NCI-H187 treated with DMSO at 0.1 percent for 48 hours (cell line): Measurements from ENCODE around the gene CACNA1E.

Source experiments
- DNase-seq: peaks from one replicate; lab custom pipeline; 2025; lab: John Stamatoyannopoulos, UW

Gene CACNA1E

DNA sequence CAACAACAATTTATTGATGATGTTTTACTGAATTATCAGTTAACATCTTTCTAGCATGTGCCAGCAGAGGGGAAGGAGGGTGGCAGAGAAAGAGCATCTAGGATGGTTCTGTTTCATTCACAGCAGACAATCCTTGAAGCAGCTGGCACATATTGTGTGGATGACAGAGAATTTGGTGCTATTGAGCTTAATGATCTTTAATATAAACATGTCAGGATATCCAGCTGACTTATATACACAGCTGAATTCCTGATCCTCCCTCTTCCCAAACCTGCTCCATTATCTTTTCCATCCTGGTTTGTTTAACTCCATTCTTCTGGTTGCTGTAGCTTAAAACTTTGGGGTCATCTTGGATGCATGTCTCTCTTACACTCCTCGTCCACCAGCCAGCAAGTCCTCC is 218.6 kb downstream of the CACNA1E start:
- no peak for DNase-seq

- peak; percentile 31 for DNase-seq
Measured at GRCh38 chr1:181704546-181704945, 221.2 kb downstream of the CACNA1E start.

DNA sequence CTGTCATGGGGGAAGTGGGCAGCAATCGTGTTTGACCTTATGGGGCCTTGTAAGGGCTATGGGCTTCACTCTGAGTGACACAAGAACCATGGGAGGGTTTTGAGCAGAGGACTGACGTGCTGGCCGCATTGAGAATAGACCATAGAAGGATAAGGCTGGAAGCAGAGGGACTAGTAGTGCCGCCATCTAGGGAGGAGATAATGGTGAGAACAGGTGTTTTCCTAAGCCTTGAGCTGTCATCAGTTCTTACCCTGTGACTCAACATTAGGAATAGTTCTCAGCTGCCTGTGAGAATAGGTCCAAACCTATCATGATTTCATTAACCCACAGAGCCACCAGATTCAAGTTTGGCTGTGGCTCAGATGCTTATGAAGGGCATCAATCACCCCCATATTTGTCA is 228.5 kb downstream of the CACNA1E start:
- no peak for DNase-seq

DNA sequence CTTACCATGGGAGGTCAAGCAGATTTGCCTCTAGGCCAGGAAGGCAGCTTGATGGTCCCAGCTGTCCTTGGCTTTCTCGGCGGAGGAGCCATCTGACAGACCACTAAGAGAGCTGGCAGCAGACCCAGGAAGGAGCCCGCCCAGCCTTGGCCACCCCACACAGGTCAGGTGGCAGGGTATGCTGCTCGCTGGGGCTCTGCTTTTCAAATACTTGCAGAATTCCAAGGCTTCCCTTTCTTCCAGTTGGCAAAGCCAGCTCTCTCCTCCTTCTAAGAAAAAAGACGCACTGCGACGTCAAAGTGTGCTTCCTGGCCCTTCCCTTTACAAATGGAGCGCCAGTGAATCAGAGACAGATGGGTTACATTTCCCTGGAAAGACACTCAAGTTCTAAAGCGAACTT is 229.4 kb downstream of the CACNA1E start:
- no peak for DNase-seq

- no peak for DNase-seq
Measured at GRCh38 chr1:181714428-181714827, 231.1 kb downstream of the CACNA1E start.

DNA sequence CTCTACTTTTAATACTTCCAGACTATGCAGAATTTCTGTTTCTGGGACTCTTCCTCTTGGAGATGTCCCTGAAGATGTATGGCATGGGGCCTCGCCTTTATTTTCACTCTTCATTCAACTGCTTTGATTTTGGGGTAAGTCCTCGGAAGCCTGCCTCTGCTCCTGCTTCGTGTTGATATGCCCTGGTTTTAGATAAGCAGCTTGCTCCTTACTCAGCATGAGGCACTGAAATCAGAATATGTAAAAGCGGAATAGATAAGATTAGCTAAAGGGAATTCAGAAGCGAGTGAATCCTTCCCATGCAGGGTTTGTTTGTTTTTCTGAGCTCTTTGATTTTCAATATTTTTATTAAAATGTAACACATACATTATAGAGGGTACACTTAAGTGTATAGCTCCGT is 234.7 kb downstream of the CACNA1E start:
- DNase-seq: no peak

DNA sequence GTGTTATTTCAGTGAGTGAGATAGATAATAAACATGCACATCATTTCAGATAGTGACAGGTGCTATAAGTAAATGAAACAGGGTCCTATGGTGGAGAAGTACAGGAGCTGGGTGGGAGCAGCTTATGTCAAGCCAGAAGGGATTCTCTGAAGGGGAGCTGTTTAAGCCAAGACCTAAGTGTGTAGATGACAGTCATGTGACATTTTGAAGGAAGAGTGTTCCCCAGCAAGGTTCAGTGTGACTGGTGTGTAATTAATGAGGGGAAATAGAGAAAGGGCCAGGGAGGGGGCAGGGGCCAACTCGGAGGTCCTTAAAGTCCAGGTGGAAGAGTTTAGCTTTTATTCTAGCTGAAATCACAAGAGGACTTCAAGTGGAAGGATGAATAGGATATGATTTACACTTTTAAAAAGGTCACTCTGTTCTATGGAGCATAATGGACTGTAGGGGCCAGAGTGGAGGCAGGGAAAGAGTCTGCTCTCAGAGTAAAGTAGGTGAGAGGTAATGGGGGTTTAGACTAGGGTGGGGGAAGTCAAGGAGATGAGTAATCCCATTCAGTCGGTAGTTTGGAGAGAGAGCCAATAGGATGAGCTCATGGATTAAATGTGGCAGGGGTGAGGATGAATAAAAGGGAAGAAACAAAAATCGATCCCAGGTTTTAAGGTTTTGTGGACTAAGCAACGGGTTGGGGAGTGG is 243.1 kb downstream of the CACNA1E start:
- DNase-seq: no peak

- DNase-seq: no peak
Measured at GRCh38 chr1:181730606-181731005, 247.3 kb downstream of the CACNA1E start.

GRCh38 chr1:181732218-181732990 is 249.1 kb downstream of the CACNA1E start:
- DNase-seq: no peak

DNA sequence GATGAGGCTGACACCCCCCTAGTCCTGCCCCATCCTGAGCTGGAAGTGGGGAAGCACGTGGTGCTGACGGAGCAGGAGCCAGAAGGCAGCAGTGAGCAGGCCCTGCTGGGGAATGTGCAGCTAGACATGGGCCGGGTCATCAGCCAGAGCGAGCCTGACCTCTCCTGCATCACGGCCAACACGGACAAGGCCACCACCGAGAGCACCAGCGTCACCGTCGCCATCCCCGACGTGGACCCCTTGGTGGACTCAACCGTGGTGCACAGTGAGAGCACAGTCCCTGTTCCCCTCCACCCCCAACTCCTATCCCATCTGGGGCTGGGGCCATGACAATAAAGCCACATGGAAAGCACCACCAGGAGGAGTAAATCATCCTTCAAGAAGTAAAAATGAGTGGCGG is 250.2 kb downstream of the CACNA1E start:
- no peak for DNase-seq

- DNase-seq: no peak
Measured at GRCh38 chr1:181737056-181737455, 253.7 kb downstream of the CACNA1E start.

DNA sequence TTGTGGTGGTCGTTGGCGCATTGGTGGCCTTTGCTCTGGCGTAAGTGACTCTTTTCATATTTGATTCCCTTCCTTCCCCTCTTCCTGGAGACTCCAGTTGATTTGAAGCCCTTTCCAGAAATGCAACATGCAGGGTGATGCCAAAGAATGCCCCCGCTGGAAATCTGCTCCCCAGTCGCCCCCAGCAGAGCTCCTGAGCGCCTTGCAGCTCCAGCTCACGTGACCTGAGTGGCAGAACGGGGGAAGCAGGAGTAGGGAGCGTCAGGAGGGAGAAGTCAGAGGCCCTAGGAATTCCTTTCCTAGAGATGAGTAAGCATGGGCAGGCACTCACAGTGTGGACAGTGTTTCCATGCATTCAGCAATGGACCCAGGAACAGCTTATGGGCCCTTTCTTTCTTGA is 255.9 kb downstream of the CACNA1E start:
- no peak for DNase-seq

GRCh38 chr1:181742426-181742825 is 259.1 kb downstream of the CACNA1E start:
- no peak for DNase-seq

GRCh38 chr1:181743878-181744312 is 260.6 kb downstream of the CACNA1E start:
- peak; percentile 98 for DNase-seq

DNA sequence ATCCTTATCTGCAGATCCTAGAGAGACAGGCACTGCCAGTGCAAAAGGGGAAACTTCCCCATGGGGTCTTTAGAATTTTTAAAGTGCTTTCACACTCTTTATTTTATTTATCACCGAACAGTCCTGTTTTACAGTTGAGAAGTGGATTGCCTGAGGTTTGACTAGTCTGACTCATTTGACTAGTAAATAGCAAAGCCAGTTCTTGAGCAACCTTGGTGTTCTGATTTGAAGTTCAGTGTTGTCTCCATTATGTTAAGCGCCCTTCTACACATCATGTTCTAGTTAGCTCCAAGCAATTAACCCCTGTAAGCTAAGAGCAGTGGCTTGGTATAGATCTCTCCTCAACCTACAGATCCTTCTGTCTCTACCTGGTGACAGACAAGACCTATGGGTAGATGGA is 262.9 kb downstream of the CACNA1E start:
- DNase-seq: no peak

GRCh38 chr1:181748013-181748412 is 264.7 kb downstream of the CACNA1E start:
- no peak for DNase-seq

DNA sequence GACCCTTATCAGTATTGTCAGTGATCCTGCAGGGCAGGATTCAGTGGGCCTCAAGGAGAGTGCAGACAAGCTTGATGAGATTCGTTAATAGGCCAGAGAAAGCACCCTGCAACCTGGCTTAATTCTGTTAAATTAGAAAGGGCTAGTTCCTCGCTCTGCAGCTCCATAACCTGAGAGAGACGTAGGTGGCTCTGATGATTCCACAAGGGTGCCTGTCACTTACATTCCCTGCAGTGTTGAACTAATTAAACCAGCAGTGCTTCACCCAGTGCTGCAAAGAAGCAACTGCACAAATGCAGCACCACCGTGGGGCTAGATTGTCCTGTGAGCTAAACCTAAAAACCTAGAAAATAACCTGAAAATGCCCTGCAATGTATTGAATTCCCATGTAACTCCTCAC is 270.8 kb downstream of the CACNA1E start:
- DNase-seq: no peak

- no peak for DNase-seq
Measured at GRCh38 chr1:181759481-181759880, 276.2 kb downstream of the CACNA1E start.

- no peak for DNase-seq
Measured at GRCh38 chr1:181763736-181764135, 280.4 kb downstream of the CACNA1E start.

GRCh38 chr1:181765451-181766026 is 282.2 kb downstream of the CACNA1E start:
- peak; percentile 85 for DNase-seq

DNA sequence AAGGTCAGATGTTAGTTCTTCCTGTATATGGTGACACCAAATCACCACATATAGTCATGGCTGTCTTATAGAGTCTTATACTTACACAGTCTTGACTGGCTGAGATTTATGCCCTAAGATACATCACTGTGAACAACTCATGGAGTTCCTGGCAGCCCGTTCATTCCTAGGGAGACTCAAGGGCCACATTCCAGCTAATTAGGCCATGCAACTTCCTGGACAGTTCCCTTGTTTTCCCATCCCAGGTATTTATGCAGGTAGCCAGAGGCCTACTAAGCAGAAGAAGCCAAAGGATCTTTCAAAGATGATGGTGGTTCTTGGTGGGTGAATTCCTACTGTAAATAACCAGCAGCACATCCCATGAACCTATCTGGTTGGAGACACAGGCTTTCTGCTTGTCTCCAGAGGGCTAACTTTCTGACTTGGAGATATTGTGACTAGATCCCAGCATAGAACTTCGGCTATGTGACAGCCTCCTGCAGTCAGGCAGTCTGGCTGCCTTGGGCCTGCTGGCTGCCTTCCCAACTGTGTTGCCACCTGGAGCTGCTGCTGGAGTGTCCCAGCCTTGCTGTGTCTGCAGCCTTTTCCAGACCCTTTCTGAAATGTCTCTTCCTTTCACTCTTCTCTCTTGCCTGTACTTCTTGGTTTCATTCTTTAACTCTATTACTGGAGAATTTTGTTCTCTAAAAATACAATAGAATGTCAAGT is 283.8 kb downstream of the CACNA1E start:
- DNase-seq: no peak

DNA sequence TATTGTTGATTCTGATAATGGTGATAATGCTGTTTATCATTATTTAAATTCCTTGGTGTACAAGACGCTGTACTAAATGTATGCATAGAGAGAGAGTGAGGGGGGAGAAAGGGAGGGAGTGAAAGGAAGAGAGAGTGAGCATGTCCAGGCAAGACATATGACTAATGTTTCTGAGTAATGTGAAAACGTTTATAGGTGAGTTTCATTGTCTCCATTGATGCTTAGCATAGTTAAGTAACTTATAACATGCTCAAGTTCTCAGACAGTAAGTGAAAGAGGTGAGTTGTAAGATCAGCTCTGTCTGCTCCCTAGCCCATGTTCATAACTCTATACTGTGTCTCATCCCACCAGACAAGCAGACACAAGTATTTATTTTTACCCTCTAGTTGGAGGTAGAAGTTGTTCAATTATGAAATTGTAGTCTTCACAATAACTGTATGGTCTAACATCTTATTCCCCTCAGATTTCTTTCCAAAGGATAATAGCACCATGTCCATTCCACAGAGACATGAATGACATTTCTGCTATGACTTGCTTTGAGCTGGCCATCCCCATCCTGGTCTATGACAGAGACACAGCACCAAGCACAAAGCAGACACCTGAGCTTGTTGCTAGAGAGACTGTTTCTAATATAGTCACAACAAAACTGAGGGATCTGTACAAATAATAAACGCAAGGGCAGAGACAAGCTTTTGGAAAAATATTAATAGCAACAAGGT is 285.1 kb downstream of the CACNA1E start:
- no peak for DNase-seq
